ENCODE measurements around the gene C1QTNF1. TPM values are rescaled to one million over a fixed set of nuclear protein-coding genes. Genes with fewer than 3 reads are reported as not detected.

The C1QTNF1 gene
- total and polyA plus RNA-seq, 2 experiments from 2014 or later, result 6.8 to 16.4 TPM

DNA sequence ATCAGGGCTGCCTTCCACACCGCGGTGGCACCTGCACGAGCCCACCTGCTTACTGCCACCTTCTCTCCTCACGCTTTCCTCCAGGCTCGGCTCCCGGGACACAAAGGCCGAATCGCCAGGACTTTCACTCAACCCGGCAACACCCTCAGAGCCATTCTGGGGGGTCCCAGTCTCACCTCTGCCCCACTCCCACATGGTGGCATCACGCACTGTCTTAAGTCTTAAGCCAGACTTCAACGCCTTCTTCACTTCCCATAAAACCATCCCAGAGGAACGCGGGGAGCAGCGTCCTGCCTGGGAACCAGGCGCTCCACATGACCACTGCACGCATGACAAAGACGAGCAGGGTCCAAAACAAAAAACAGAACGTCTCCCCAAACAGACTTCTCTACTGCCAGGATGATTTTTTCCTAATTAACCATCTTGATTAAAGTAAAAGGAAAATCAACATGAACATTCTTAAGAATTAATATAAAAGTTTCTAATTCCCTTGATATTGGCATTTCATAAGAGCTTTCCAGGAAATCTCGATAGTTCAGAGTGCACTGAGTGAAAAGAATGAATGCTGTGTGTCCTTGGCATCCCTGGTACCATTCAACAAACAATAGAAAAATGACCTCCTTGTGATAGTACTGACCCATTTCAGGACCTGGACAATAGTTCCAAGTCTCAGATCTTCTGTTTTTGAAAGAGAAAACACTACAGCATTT lies 17.0 kb upstream of the C1QTNF1 start:
- TF ChIP-seq, protein P1, sequence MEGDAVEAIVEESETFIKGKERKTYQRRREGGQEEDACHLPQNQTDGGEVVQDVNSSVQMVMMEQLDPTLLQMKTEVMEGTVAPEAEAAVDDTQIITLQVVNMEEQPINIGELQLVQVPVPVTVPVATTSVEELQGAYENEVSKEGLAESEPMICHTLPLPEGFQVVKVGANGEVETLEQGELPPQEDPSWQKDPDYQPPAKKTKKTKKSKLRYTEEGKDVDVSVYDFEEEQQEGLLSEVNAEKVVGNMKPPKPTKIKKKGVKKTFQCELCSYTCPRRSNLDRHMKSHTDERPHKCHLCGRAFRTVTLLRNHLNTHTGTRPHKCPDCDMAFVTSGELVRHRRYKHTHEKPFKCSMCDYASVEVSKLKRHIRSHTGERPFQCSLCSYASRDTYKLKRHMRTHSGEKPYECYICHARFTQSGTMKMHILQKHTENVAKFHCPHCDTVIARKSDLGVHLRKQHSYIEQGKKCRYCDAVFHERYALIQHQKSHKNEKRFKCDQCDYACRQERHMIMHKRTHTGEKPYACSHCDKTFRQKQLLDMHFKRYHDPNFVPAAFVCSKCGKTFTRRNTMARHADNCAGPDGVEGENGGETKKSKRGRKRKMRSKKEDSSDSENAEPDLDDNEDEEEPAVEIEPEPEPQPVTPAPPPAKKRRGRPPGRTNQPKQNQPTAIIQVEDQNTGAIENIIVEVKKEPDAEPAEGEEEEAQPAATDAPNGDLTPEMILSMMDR (IDR thresholded peaks at IDR 0.05; ENCODE audit: low read depth, low read length), result no peak
- Histone ChIP-seq H3K4me1 (ENCODE audit: low read depth) (peaks cover 14% of the 10 kb centered on the region), H3K36me3 (no peaks in the 10 kb centered on the region), H3K27me3 (no peaks in the 10 kb centered on the region), H3K4me3 (no peak overlapping the region), H3K27ac (no peak overlapping the region), H3K9me3 (ENCODE audit: low read depth) (no peaks in the 10 kb centered on the region)
- DNase-seq (ENCODE audit: low read depth in 1 of 2, low spot score in 1 of 2), result no peak

DNA sequence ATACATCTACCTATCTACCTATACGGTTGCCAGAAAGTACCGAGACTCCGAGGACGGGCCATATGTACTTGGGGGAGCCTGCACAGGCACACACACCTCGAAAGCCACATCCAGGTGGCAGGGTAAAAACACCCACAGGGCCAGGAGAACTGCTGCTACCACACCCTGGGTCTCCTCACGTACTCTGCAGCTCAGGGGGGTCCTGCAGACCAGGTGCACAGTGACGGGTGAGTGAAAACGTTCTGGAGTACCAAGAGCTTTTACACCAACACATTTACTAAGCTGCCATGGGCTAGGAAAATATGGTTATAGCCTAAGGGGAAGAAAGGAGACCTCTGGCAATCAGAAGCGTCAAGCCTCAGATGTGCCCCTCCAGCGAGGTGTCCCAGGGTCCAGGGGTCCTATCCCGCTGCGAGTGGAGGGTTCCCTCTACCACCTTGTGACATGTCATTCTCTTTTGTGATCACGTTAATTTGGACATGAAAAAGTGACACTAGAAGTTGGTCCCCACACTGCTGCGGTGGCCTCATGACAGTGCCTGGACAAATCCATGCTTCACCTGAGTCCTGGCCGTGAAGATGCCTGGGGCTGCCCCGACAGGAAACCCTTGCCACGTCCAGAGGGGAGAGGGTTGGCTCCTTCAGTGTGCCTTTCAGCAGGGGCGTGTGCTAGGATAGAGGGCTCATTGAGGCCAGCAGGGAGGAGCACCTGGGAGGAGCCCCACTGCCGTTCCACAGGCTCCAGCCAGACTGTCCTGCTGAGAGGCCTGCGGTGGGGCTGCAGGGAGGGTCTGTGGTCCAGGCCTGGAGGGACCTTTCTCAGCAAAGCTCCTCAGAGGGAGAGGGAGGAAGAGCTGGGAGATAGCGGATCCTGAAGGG lies 16.2 kb upstream of the C1QTNF1 start:
- Histone ChIP-seq H3K4me1 (ENCODE audit: low read depth) (peaks cover 14% of the 10 kb centered on the region), H3K27me3 (no peaks in the 10 kb centered on the region)
- DNase-seq (ENCODE audit: low read depth in 1 of 2, low spot score in 1 of 2), result no peak

DNA sequence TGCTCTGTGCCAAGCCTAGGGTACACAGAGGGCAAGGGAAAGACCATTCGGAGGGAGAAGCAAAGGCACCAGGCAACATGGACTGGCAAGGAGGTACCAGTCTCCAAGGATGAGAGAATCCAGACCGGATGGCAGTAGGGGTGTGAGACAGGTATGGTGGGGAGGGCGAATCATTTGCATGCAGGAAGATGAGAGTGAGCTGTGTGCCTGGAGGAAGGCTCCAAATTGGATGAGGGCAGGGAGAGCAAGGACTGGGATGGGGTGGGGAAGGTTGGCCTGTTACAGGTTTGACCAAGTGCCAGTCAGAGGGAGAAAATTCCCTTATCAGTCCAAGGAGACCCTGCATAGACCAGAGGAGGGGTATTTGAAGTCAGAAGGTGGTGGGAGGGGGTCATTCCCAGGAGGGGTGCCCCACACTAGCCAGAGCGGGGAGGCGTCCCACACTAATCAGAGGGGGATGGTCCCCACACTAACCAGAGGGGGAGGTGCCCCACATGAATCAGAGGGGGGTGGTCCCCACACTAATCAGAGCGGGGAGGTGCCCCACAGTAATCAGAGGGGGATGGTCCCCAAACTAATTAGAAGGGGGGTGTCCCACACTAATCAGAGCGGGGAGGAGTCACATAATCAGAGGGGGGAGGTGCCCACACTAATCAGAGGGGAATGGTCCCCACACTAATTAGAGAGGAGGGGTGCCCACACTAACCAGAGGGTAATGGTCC lies 15.1 kb upstream of the C1QTNF1 start:
- Histone ChIP-seq H3K36me3 (no peaks in the 10 kb centered on the region), H3K27me3 (no peaks in the 10 kb centered on the region), H3K27ac (no peak overlapping the region), H3K4me3 (peak overlapping the region; percentile 70), H3K4me1 (ENCODE audit: low read depth) (peaks cover 14% of the 10 kb centered on the region), H3K9me3 (ENCODE audit: low read depth) (no peaks in the 10 kb centered on the region)
- TF ChIP-seq, protein P1 (IDR thresholded peaks at IDR 0.05; ENCODE audit: low read depth, low read length), result no peak
- no peak for DNase-seq (ENCODE audit: low read depth in 1 of 2, low spot score in 1 of 2)

More for the DNA sequence above, 16.2 kb upstream of the C1QTNF1 start:
- H3K36me3 ChIP-seq, result no peaks in the 10 kb centered on the region
- no peak overlapping the region for H3K27ac ChIP-seq
- H3K9me3 ChIP-seq (ENCODE audit: low read depth), result no peaks in the 10 kb centered on the region
- TF ChIP-seq, protein P1 (IDR thresholded peaks at IDR 0.05; ENCODE audit: low read depth, low read length), result no peak
- no peak overlapping the region for H3K4me3 ChIP-seq

DNA sequence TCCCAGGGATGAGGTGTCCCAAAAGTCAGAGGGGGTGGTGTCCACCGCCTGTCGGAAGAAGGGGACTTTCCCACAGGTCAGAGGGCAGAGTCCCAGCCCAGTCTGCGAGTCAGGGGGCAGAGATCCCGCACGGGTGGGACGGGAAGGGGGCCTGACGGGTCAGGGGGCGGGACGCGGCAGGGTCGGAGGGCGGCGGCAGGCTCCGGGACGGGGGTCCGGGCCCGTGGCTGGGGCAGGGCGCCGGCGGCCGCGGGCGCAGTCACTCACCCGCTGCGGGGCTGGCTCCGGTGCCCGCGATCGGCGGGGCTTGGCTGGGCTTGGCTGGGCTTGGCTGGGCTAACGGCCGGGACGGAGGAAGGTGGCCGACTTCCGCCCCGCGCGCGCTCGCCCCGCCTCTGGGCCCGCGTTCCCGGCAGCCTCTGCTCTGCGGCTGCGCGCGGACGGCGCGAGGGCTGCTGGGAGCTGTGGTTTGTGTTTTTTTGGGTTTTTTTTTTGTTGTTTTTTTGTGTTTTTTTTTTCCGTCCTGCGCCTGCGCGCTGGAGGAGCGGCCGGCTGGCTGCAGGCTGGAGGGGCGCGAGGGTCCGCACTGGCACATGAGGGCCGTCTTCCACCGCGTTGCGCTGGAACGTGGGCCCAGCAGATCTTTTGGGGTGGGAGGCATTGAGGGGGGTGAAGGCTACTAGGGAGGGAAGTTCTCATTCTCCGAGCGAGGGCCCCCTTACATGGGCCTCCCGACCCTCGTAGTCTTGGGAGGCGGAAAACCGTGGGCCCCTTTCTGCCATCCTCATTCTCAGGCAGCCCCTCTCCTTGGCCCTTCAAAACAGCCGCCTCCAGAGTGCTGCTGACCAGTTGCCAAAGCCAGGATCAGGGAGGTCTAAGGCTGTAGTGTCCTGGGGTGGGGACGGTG lies 14.3 kb upstream of the C1QTNF1 start, which contains the start of gene CANT1:
CANT1 (minus strand) TSS at position 368 of the 907 bp plus-strand sequence. CDS start 12,142 bp downstream, outside the sequence.
- peak within 1 kb of the TSS; percentile 70 for H3K4me3 ChIP-seq
- peak; percentile 89 to 92 for DNase-seq (ENCODE audit: low read depth in 1 of 2, low spot score in 1 of 2)
- TF ChIP-seq, protein P1 (IDR thresholded peaks at IDR 0.05; ENCODE audit: low read depth, low read length), result no peak
- H3K27me3 ChIP-seq, result no peaks in the 10 kb centered on the region
- peaks cover 14% of the 10 kb centered on the region for H3K4me1 ChIP-seq (ENCODE audit: low read depth)
- peak within 1 kb of the TSS; percentile 67 for H3K27ac ChIP-seq
- H3K9me3 ChIP-seq (ENCODE audit: low read depth), result no peaks in the 10 kb centered on the region
- no peaks in the 10 kb centered on the region for H3K36me3 ChIP-seq
